Fibroblast of the conjunctiva (primary cell): ENCODE data around the gene PHACTR1.

Experiments
- DNase-seq: peaks from one replicate; pipeline ENCODE4 v3.0.0-alpha.2; 2010; ENCODE audit warnings: low read depth

Gene PHACTR1

GRCh38 chr6:13074415-13075140 lies 358.0 kb downstream of the PHACTR1 start:
- no peak for DNase-seq

GRCh38 chr6:13075141-13075845 lies 358.7 kb downstream of the PHACTR1 start:
- DNase-seq, result no peak

- DNase-seq, result no peak
Observed at GRCh38 chr6:13076575-13076974, 360.0 kb downstream of the PHACTR1 start.

- DNase-seq, result no peak
Observed at GRCh38 chr6:13077117-13077516, 360.6 kb downstream of the PHACTR1 start.

- no peak for DNase-seq
Observed at GRCh38 chr6:13079096-13079723, 362.6 kb downstream of the PHACTR1 start.

GRCh38 chr6:13080462-13081188 lies 364.1 kb downstream of the PHACTR1 start:
- DNase-seq, result no peak

- DNase-seq, result no peak
Observed at GRCh38 chr6:13081189-13081563, 364.6 kb downstream of the PHACTR1 start.

- DNase-seq, result no peak
Observed at GRCh38 chr6:13089296-13089994, 372.9 kb downstream of the PHACTR1 start.

- no peak for DNase-seq
Observed at GRCh38 chr6:13091192-13091591, 374.6 kb downstream of the PHACTR1 start.

GRCh38 chr6:13094781-13095425 lies 378.3 kb downstream of the PHACTR1 start:
- no peak for DNase-seq

GRCh38 chr6:13096084-13096483 lies 379.5 kb downstream of the PHACTR1 start:
- no peak for DNase-seq

- DNase-seq, result no peak
Observed at GRCh38 chr6:13097454-13097853, 380.9 kb downstream of the PHACTR1 start.

- DNase-seq, result no peak
Observed at GRCh38 chr6:13098006-13098405, 381.4 kb downstream of the PHACTR1 start.

- DNase-seq, result no peak
Observed at GRCh38 chr6:13098793-13099570, 382.4 kb downstream of the PHACTR1 start.

GRCh38 chr6:13099771-13100170 lies 383.2 kb downstream of the PHACTR1 start:
- DNase-seq, result no peak

GRCh38 chr6:13101409-13101808 lies 384.8 kb downstream of the PHACTR1 start:
- no peak for DNase-seq

GRCh38 chr6:13101985-13102384 lies 385.4 kb downstream of the PHACTR1 start:
- no peak for DNase-seq

- no peak for DNase-seq
Observed at GRCh38 chr6:13103169-13103568, 386.6 kb downstream of the PHACTR1 start.

GRCh38 chr6:13105139-13105538 lies 388.6 kb downstream of the PHACTR1 start:
- DNase-seq, result no peak

GRCh38 chr6:13112921-13113320 lies 396.4 kb downstream of the PHACTR1 start:
- DNase-seq, result no peak

GRCh38 chr6:13113376-13113775 lies 396.8 kb downstream of the PHACTR1 start:
- DNase-seq, result no peak
